HepG2 (cell line): ENCODE measurements around the gene VAMP3. TPM values are rescaled to one million over a fixed set of nuclear protein-coding genes. Genes with fewer than 3 reads are reported as not detected.

ENCODE experiments used
- AGO1 ChIP-seq: fragments of 200-400 bp; formaldehyde crosslinking; IDR thresholded peaks from 2 replicates; pipeline ENCODE4 v1.6.1; 2017; ENCODE audit warnings: mild to moderate bottlenecking, low read depth, low read length, moderate library complexity; ENCODE audit not compliant: poor library complexity, severe bottlenecking
- AHDC1 ChIP-seq: sonication (generic); formaldehyde crosslinking; IDR thresholded peaks from 2 replicates; pipeline ENCODE4 v1.5.1; 2020; ENCODE audit warnings: mild to moderate bottlenecking, missing genetic modification reagents, borderline replicate concordance
- PPARG ChIP-seq: conservative IDR thresholded peaks from 2 replicates; pipeline ENCODE4 v1.6.1; 2016; ENCODE audit warnings: missing biosample characterization, missing genetic modification reagents
- PRPF4 ChIP-seq: fragments of 200-400 bp; formaldehyde crosslinking; IDR thresholded peaks from 2 replicates; pipeline ENCODE4 v1.6.1; 2016; ENCODE audit warnings: low read length, low read depth; ENCODE audit not compliant: poor library complexity, severe bottlenecking
- RAD21 ChIP-seq: fragments of 450-650 bp; formaldehyde crosslinking; IDR thresholded peaks from 2 replicates; pipeline ENCODE4 v1.5.0; 2020; ENCODE audit warnings: mild to moderate bottlenecking
- RARA ChIP-seq: IDR thresholded peaks from 2 replicates; pipeline ENCODE4 v1.6.1; 2016; ENCODE audit warnings: missing genetic modification reagents, missing compliant biosample characterization
- STAG1 ChIP-seq: sonication (generic); formaldehyde crosslinking; IDR thresholded peaks from 2 replicates; pipeline ENCODE4 v1.4.0; 2020; ENCODE audit warnings: missing genetic modification reagents
- THAP11 ChIP-seq: IDR thresholded peaks from 2 replicates; pipeline ENCODE4 v1.6.1; 2016; ENCODE audit warnings: missing biosample characterization, missing genetic modification reagents
- ZIK1 ChIP-seq: sonication (generic); formaldehyde crosslinking; IDR thresholded peaks from 2 replicates; pipeline ENCODE4 v1.5.0; 2020; ENCODE audit warnings: mild to moderate bottlenecking, low read depth, missing genetic modification reagents, borderline replicate concordance
- ZNF652 ChIP-seq: IDR thresholded peaks from 2 replicates; pipeline ENCODE4 v1.6.1; 2016; ENCODE audit warnings: low read depth, borderline replicate concordance
- ZNF670 ChIP-seq: sonication (generic); formaldehyde crosslinking; IDR thresholded peaks from 2 replicates; pipeline ENCODE4 v1.8.0; 2022; ENCODE audit warnings: mild to moderate bottlenecking, missing genetic modification reagents, borderline replicate concordance
- polyA plus RNA-seq, 8 experiments: library from polyadenylated mRNA; depleted of rRNA in 3 of 8; stranded (reverse) in 7 of 8; unstranded in 1 of 8; fragments of >200 nt; fragmentation: Illumina TruSeq in 4 of 8; extraction: Trizol in 4 of 8; gene quantifications; 2 replicates each; pipeline versions ENCODE4 v1.2.1 to v1.2.3, GENCODE V29; 2011 to 2016; ENCODE audit warnings: low read depth in 4 of 8, missing spikeins in 1 of 8, mixed read lengths in 1 of 8; ENCODE audit not compliant: insufficient read depth in 1 of 8
- total RNA-seq, 5 experiments: library from RNA; depleted of rRNA; stranded (reverse); fragments of >200 nt; fragmentation: Illumina TruSeq; extraction: Trizol; gene quantifications; 2 replicates each; pipeline ENCODE4 v1.2.3, GENCODE V29; 2016; ENCODE audit warnings: low read depth in 1 of 5
- TF ChIP-seq, protein P1 (sequence below): sonication (generic); formaldehyde crosslinking; IDR thresholded peaks from 2 replicates; pipeline ENCODE4 v1.5.0; 2020; ENCODE audit warnings: mild to moderate bottlenecking, missing genetic modification reagents, moderate library complexity
- TF ChIP-seq, protein P2 (sequence below): sonication (generic); formaldehyde crosslinking; conservative IDR thresholded peaks from 2 replicates; pipeline ENCODE4 v1.4.0; 2020; ENCODE audit warnings: mild to moderate bottlenecking, missing genetic modification reagents, moderate library complexity

VAMP3 gene
- total and polyA plus RNA-seq, 2 of the 13 experiments (the other 11 are each of a cell fraction or from before 2014, with no cell fraction given) = 75.3 to 88.7 TPM

GRCh38 chr1:7752512-7753417 is 18.3 kb upstream of the VAMP3 start (continued):
- TF ChIP-seq, protein P1, sequence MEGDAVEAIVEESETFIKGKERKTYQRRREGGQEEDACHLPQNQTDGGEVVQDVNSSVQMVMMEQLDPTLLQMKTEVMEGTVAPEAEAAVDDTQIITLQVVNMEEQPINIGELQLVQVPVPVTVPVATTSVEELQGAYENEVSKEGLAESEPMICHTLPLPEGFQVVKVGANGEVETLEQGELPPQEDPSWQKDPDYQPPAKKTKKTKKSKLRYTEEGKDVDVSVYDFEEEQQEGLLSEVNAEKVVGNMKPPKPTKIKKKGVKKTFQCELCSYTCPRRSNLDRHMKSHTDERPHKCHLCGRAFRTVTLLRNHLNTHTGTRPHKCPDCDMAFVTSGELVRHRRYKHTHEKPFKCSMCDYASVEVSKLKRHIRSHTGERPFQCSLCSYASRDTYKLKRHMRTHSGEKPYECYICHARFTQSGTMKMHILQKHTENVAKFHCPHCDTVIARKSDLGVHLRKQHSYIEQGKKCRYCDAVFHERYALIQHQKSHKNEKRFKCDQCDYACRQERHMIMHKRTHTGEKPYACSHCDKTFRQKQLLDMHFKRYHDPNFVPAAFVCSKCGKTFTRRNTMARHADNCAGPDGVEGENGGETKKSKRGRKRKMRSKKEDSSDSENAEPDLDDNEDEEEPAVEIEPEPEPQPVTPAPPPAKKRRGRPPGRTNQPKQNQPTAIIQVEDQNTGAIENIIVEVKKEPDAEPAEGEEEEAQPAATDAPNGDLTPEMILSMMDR (CRISPR knock-in tag) = peak; percentile 77
- TF ChIP-seq AHDC1 (CRISPR knock-in tag) = no peak
- 0 out of 2 replicates have a peak, but pooled peaks have one; percentile 11 for TF ChIP-seq ZNF652 (CRISPR knock-in tag)
- no peak for TF ChIP-seq ZIK1
- TF ChIP-seq STAG1 (CRISPR knock-in tag) = peak; percentile 92
- TF ChIP-seq ZNF670 (CRISPR knock-in tag) = peak; percentile 44; the same call in 1 of the 2 replicates
- TF ChIP-seq PRPF4 = no peak
- peak; percentile 67 for TF ChIP-seq RAD21
- 0 out of 2 replicates have a peak, but pooled peaks have one; percentile 33 for TF ChIP-seq RARA (CRISPR knock-in tag)
- no peak for TF ChIP-seq AGO1
- TF ChIP-seq THAP11 (CRISPR knock-in tag) = 0 out of 2 replicates have a peak, but pooled peaks have one; percentile 13
- TF ChIP-seq, protein P2, sequence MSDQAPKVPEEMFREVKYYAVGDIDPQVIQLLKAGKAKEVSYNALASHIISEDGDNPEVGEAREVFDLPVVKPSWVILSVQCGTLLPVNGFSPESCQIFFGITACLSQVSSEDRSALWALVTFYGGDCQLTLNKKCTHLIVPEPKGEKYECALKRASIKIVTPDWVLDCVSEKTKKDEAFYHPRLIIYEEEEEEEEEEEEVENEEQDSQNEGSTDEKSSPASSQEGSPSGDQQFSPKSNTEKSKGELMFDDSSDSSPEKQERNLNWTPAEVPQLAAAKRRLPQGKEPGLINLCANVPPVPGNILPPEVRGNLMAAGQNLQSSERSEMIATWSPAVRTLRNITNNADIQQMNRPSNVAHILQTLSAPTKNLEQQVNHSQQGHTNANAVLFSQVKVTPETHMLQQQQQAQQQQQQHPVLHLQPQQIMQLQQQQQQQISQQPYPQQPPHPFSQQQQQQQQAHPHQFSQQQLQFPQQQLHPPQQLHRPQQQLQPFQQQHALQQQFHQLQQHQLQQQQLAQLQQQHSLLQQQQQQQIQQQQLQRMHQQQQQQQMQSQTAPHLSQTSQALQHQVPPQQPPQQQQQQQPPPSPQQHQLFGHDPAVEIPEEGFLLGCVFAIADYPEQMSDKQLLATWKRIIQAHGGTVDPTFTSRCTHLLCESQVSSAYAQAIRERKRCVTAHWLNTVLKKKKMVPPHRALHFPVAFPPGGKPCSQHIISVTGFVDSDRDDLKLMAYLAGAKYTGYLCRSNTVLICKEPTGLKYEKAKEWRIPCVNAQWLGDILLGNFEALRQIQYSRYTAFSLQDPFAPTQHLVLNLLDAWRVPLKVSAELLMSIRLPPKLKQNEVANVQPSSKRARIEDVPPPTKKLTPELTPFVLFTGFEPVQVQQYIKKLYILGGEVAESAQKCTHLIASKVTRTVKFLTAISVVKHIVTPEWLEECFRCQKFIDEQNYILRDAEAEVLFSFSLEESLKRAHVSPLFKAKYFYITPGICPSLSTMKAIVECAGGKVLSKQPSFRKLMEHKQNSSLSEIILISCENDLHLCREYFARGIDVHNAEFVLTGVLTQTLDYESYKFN (CRISPR knock-in tag) = peak; percentile 37
- TF ChIP-seq PPARG (CRISPR knock-in tag) = 0 out of 2 replicates have a peak, but pooled peaks have one; percentile 4
